Cardiac fibroblast (primary cell): ENCODE data around the gene S100G.

Experiments
- DNase-seq, 2 donors: peaks; one replicate each; pipeline versions ENCODE4 v3.0.0 to v3.0.0-alpha.2; 2010; ENCODE audit warnings: low read depth in 2 of 2
- H3K4me3 ChIP-seq, 2 donors: replicated peaks in 1 of 2; 1 replicate in 1 of 2; 2 replicates in 1 of 2; pipeline ENCODE4 v1.5.1; 2011; ENCODE audit warnings: low read depth in 2 of 2, low read length in 2 of 2, mild to moderate bottlenecking in 2 of 2, moderate library complexity in 1 of 2
- TF ChIP-seq, protein P1 (sequence below): IDR thresholded peaks from one replicate; pipeline ENCODE4 v1.5.1; 2011; ENCODE audit warnings: low read depth, mild to moderate bottlenecking, low read length, inconsistent platforms

The S100G gene

DNA sequence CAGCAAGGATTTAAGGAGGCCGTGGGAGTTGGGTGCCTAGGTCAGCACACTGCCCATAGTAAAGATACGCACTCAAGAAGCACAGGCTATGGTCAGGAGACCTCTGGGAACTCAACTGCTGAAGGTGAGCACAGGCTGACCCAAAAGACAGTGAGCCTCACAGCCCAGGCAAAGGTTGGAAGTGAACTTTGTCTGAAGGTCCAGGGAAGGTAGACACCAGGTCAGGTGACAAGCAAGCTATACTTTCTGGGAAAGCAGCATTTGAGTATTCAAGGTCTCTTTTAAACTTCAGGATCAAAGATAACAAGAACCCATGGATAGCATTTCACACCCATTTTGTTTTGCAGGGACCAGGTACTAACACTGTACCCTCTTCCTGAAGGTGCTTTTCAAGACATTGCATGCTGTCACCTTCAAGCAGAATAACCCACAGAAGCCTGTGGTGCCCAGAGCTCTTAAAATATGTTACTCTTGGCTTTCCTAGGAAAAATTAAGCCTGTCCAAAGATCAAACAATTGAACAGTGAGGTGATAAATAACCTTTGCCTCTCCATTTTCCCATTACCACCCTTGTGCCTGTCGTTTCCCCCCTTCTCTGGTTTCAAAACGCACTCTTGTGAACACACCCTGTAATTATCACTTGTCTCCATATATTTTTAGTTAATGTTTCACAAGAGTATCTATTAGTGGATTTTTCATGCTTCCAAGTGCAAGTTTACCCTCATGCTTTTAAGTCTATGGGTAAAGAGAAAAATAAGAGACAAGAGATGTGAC is 3.4 kb upstream of the S100G start:
- H3K4me3 ChIP-seq, result no peak overlapping the region
- TF ChIP-seq, protein P1, sequence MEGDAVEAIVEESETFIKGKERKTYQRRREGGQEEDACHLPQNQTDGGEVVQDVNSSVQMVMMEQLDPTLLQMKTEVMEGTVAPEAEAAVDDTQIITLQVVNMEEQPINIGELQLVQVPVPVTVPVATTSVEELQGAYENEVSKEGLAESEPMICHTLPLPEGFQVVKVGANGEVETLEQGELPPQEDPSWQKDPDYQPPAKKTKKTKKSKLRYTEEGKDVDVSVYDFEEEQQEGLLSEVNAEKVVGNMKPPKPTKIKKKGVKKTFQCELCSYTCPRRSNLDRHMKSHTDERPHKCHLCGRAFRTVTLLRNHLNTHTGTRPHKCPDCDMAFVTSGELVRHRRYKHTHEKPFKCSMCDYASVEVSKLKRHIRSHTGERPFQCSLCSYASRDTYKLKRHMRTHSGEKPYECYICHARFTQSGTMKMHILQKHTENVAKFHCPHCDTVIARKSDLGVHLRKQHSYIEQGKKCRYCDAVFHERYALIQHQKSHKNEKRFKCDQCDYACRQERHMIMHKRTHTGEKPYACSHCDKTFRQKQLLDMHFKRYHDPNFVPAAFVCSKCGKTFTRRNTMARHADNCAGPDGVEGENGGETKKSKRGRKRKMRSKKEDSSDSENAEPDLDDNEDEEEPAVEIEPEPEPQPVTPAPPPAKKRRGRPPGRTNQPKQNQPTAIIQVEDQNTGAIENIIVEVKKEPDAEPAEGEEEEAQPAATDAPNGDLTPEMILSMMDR, result no peak
- DNase-seq, result no peak

DNA sequence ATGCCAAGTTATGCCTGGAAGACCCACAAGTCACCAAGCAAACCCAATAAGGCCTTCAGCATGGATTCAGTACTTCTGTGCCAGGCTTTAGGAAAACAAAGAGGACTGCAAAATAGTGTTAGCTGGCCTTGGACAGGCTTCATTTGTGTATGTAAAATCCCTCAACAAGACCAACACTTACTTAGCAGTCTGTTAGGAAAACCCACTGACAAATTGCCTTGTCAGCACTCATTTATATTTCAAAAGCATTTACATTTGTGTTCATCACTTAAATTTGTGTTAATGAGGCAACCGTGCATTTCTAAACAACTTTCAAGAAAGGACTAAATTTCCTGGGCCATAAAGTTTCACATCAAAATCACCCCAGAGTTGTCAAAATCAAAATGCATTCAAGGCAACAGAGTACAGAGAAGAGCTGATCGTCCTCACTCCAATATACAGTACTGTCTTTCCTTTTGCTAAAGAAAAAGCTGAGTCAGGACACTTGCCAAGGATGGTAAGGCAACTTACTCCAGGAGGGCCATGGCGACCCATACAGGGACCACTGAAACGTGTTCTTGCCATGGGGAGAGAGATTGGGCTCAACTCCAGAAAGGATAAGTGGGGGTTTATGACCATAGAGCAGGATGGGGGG is 1.6 kb downstream of the S100G start:
- no peak overlapping the region for H3K4me3 ChIP-seq
- TF ChIP-seq, protein P1, result no peak
- DNase-seq, result no peak

DNA sequence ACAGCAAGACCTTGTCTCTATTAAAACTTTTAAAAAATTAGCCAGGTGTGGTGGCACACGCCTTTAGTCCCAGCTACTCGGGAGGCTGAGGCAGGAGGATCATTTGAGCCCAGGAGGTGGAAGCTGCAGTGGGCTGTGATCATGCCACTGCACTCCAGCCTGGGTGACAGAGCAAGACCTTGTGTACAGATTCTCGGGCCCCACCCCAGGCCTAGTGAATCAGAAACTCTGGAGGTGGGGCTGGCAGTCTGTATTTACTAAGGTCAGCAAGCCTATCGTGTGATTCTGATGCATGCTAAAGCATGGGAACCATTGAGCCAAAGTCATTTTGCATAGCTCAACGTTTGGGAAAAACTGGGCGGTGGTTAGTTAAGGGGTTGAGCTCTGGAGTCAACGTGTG is 3.5 kb downstream of the S100G start:
- no peak overlapping the region for H3K4me3 ChIP-seq
- TF ChIP-seq, protein P1, result no peak
- peak in 1 of 2 donors; percentile 28 for DNase-seq

DNA sequence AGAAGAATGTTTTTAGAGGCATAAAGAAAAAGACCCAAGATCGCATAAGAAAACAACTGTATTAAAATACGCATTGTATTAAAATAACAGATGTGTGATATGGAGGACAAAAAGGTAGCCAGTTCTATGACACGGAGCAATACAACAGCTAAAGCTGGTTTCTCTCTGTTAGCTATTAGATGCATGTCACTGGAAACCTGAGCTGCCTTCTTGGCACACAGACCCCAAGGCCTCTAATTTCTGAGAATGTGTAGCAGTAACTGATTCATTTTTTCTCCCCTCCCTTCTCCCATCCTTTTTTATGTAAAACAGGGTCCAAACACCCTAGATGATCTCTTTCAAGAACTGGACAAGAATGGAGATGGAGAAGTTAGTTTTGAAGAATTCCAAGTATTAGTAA is 4.1 kb downstream of the S100G start:
- H3K4me3 ChIP-seq, result no peak overlapping the region
- no peak for DNase-seq
- TF ChIP-seq, protein P1, result no peak

DNA sequence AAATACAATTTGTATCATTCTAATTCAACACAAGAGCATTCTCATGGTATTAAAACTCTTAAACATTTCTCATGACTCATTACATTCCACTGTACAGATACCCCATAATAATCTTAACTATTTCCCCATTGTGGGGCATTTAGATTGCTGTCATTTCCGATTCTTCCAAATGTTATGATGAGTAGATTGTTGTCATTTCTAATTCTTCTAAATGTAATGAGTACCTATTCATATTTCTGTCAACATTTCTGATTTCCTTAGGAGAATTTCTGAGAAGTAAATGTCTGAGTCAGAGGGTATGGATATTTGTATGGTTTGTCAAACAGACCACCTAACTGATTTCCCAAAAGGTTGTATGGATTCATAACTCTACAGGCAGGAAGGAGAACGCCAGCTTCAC is 8.3 kb downstream of the S100G start:
- H3K4me3 ChIP-seq, result no peak overlapping the region
- peak in 1 of 2 donors; percentile 81 for DNase-seq
- TF ChIP-seq, protein P1, result no peak

DNA sequence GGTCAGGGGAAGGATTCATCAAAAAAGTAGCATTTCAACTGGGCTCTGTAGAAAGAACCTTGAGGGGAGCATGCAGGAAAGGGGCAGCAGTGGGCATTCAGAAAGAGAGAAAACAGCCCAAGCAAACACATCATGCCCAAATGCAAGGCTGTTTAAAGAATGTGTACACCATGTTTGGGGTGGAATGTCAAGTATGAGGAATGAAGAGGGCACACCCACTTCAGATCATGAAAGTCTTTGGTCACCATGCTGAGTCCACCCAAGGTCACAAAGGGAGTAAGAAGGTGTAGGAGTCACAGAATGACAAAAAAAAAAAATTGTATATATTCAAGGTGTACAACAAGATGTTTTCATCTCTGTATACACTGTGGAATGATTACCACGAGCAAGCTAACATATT is 9.4 kb downstream of the S100G start:
- no peak for DNase-seq
- no peak overlapping the region for H3K4me3 ChIP-seq
- TF ChIP-seq, protein P1, result no peak
